CD4-positive, alpha-beta T cell treated with Interleukin-4 for 4 hours (primary cell): ENCODE results near the gene ELP4.
"Not testable (repeated sequence)": the region's sequence is repeated elsewhere in the genome, so short reads cannot be mapped to it uniquely, and the experiment has no call there.

Experiments used
- DNase-seq: peaks from one replicate; pipeline ENCODE4 v3.0.0-alpha.2; 2020

The ELP4 gene

GRCh38 chr11:31649129-31649966, 139.8 kb downstream of the ELP4 start:
- no peak for DNase-seq

- DNase-seq = no peak
These were observed 141.6 kb downstream of the ELP4 start for GRCh38 chr11:31651208-31651607.

GRCh38 chr11:31651822-31652221, 142.3 kb downstream of the ELP4 start:
- DNase-seq = no peak

GRCh38 chr11:31652528-31652927, 143.0 kb downstream of the ELP4 start:
- DNase-seq = no peak

GRCh38 chr11:31655483-31655882, 145.9 kb downstream of the ELP4 start:
- DNase-seq = no peak

GRCh38 chr11:31656051-31656450, 146.5 kb downstream of the ELP4 start:
- no peak for DNase-seq

GRCh38 chr11:31657091-31657490, 147.5 kb downstream of the ELP4 start:
- DNase-seq = no peak

- DNase-seq = no peak
These were observed 154.6 kb downstream of the ELP4 start for GRCh38 chr11:31664129-31664528.

- no peak for DNase-seq
These were observed 155.4 kb downstream of the ELP4 start for GRCh38 chr11:31664954-31665353.

GRCh38 chr11:31671681-31672080, 162.1 kb downstream of the ELP4 start:
- no peak for DNase-seq

GRCh38 chr11:31673108-31673507, 163.5 kb downstream of the ELP4 start:
- DNase-seq = not testable (repeated sequence)

- no peak for DNase-seq
These were observed 166.9 kb downstream of the ELP4 start for GRCh38 chr11:31676280-31676982.

GRCh38 chr11:31680770-31681169, 171.2 kb downstream of the ELP4 start:
- DNase-seq = no peak

GRCh38 chr11:31687256-31687655, 177.7 kb downstream of the ELP4 start:
- DNase-seq = no peak

GRCh38 chr11:31687861-31688260, 178.3 kb downstream of the ELP4 start:
- DNase-seq = no peak

GRCh38 chr11:31689559-31689958, 180.0 kb downstream of the ELP4 start:
- no peak for DNase-seq

GRCh38 chr11:31690041-31690440, 180.5 kb downstream of the ELP4 start:
- no peak for DNase-seq

GRCh38 chr11:31690516-31690915, 180.9 kb downstream of the ELP4 start:
- no peak for DNase-seq

GRCh38 chr11:31692466-31692865, 182.9 kb downstream of the ELP4 start:
- DNase-seq = no peak

- not testable (repeated sequence) for DNase-seq
These were observed 187.5 kb downstream of the ELP4 start for GRCh38 chr11:31697049-31697448.

- DNase-seq = no peak
These were observed 189.5 kb downstream of the ELP4 start for GRCh38 chr11:31699066-31699465.

GRCh38 chr11:31702966-31703365, 193.4 kb downstream of the ELP4 start:
- no peak for DNase-seq

GRCh38 chr11:31706357-31706756, 196.8 kb downstream of the ELP4 start:
- no peak for DNase-seq

- no peak for DNase-seq
These were observed 201.6 kb downstream of the ELP4 start for GRCh38 chr11:31711137-31711536.
